Measurements from ENCODE around the gene MATR3.

DNA sequence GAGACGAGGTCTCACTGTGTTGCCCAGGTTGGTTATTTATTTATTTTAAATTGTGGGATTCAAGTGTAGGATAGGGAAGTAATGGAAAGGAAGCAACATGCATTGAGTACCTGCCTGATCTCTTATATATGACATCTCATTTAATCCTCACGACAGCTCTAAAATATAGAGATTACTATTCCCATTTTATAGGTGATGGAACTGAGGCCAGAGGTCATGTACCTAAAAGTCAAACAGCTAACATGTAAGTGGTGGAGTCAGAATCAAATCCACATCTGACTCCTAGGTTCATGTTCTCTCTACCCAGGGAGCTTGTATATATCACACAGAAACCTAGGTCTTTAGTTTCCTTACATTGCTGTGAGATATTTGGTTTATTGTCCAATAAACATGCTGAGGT is 26.1 kb upstream of the MATR3 start:
- TF ChIP-seq POLR2AphosphoS5 (IDR thresholded peaks at IDR 0.05; ENCODE audit: low read depth, low read length) (no peak), TAF1 (IDR thresholded peaks at IDR 0.05; ENCODE audit: borderline replicate concordance, insufficient read depth, low read length) (no peak)
